GM18858 (cell line): ENCODE data around the gene APOA5.
"Not testable (repeated sequence)": the region's sequence is repeated elsewhere in the genome, so short reads cannot be mapped to it uniquely, and the experiment has no call there.

Source experiments
- ATAC-seq: cut with Tn5 transposase; IDR thresholded peaks from one replicate; pipeline ENCODE4 v1.9.1; 2021; ENCODE audit not compliant: unreplicated experiment

APOA5 gene

GRCh38 chr11:116774661-116775060 lies 17.0 kb downstream of the APOA5 start:
- no peak for ATAC-seq

- ATAC-seq, result peak; percentile 21
Measured at GRCh38 chr11:116773203-116774097, 18.2 kb downstream of the APOA5 start.

- ATAC-seq, result peak; percentile 66
Measured at GRCh38 chr11:116772443-116773202, 19.1 kb downstream of the APOA5 start, which contains the start of gene BUD13. Gene BUD13 (minus strand): TSS chr11:116772987. CDS start chr11:116772964, 23 bp downstream.

DNA sequence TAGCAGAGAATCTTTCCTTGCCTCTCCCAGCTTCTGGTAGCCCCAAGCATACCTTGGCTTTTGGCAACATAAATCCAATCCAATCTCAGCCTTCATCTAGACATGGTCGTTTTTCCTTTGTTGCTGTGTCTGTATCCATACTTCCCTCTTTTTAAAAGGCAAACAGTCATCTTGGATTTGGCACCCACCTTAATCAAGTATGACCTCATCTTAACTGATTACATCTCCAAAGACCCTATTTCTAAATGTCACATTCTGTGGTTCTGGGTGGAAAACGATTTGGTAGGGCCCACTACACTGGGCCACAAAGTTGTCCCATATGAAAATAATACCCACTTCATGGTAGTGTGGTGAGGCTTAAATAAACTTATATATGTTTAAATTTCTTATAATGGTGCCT lies 19.7 kb downstream of the APOA5 start:
- ATAC-seq, result no peak

DNA sequence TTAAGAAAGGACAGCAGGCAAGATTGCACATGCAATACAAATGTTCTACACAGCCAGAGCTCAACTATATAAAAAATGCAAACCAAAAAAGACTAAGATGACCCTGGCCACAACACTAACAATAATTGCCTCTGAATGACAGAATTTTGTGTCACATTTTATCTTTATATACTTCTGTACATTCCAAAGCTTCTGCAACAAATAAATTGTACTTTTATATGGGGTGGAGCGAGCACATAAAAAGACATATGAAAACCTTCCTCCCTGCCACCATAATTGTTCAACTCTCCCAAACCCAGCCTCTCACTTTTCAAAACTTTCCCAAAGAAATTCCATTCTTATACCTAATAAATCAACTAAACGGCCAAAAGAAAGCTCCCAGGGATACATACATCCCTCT lies 29.5 kb downstream of the APOA5 start:
- ATAC-seq, result no peak

GRCh38 chr11:116756044-116756443 lies 35.6 kb downstream of the APOA5 start:
- not testable (repeated sequence) for ATAC-seq

DNA sequence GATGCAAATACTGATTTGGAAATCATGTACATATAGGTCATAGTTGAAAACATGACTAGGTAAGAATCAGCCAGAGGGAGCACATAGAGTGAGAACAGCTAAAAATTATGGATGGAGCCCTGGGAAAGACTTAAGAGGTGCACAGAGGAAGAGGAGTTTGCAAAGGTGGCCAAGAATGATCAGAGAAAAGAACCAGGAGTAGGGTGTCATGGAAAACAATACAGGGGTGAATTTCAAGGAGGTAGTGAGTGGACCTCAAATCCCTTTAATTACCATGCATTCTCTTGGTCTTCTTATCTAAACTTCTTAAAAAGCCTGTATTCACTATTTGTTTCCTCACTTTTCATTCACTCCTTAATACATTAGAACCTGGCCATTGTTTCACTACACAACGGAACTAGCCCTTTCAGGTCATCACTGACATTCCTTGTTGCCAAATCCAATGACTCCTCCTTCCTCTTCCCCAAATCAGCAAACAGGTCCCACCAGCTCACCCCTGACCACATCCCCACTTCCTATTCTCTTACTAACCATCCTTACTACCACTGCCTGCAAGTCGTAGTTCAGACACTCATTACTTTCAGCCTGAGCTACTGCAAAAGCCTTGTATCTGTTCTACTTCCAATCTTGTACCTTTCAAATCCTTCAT lies 41.5 kb downstream of the APOA5 start:
- ATAC-seq, result no peak

- no peak for ATAC-seq
Measured at GRCh38 chr11:116742104-116742503, 49.6 kb downstream of the APOA5 start.

GRCh38 chr11:116740741-116741140 lies 50.9 kb downstream of the APOA5 start:
- ATAC-seq, result no peak
